GM12892 (cell line): ENCODE data around the gene NBEA.

Experiments used
- POLR2A ChIP-seq: IDR thresholded peaks from 2 replicates; pipeline ENCODE4 v1.6.1; 2011; ENCODE audit warnings: low read depth, low read length, control low read depth
- POLR2AphosphoS5 ChIP-seq: IDR thresholded peaks from 2 replicates; pipeline ENCODE4 v1.6.1; 2011; ENCODE audit warnings: low read depth, low read length, control low read depth

- TF ChIP-seq POLR2A = no peak
- TF ChIP-seq POLR2AphosphoS5 = no peak
Observed at GRCh38 chr13:35614666-35615065, 672.6 kb downstream of the NBEA start.
